Body of pancreas (tissue), 4 donors: ENCODE measurements around the gene CCDC102B.

Source experiments
- CTCF ChIP-seq, 7 experiments: fragments of 450-650 bp in 4 of 7; fragments of 200-600 bp in 3 of 7; sonication (generic) in 3 of 7; IDR thresholded peaks; one replicate each; pipeline ENCODE4 v1.5.1; 2016 to 2019; ENCODE audit warnings: antibody characterized with exemption in 7 of 7
- POLR2A ChIP-seq, 3 donors: fragments of 450-650 bp; IDR thresholded peaks; one replicate each; pipeline ENCODE4 v1.6.1; 2016; ENCODE audit warnings: antibody characterized with exemption in 3 of 3, mild to moderate bottlenecking in 2 of 3

GRCh38 chr18:68962623-68963022, 164.7 kb downstream of the CCDC102B start:
- TF ChIP-seq POLR2A (IDR thresholded peaks at IDR 0.05), result no peak
- TF ChIP-seq CTCF (IDR thresholded peaks at IDR 0.05), result no peak
